RKO (cell line): Measurements from ENCODE around the gene BAZ2B.
"Not testable (repeated sequence)": the region's sequence is repeated elsewhere in the genome, so short reads cannot be mapped to it uniquely, and the experiment has no call there.

Source experiments
- DNase-seq: peaks from one replicate; pipeline ENCODE4 v3.0.0-alpha.2; 2016; ENCODE audit warnings: low spot score

Gene BAZ2B

GRCh38 chr2:159411460-159411859, 204.9 kb downstream of the BAZ2B start:
- no peak for DNase-seq

GRCh38 chr2:159410276-159410675, 206.1 kb downstream of the BAZ2B start:
- no peak for DNase-seq

GRCh38 chr2:159409116-159409800, 207.1 kb downstream of the BAZ2B start:
- DNase-seq = no peak

GRCh38 chr2:159402790-159403189, 213.6 kb downstream of the BAZ2B start:
- DNase-seq = no peak

GRCh38 chr2:159402160-159402559, 214.2 kb downstream of the BAZ2B start:
- not testable (repeated sequence) for DNase-seq

GRCh38 chr2:159399716-159400415, 216.5 kb downstream of the BAZ2B start:
- DNase-seq = no peak

- no peak for DNase-seq
These were observed 219.5 kb downstream of the BAZ2B start for GRCh38 chr2:159396799-159397198.

GRCh38 chr2:159382447-159383028, 233.8 kb downstream of the BAZ2B start:
- no peak for DNase-seq

GRCh38 chr2:159381574-159381973, 234.8 kb downstream of the BAZ2B start:
- no peak for DNase-seq

- no peak for DNase-seq
These were observed 235.6 kb downstream of the BAZ2B start for GRCh38 chr2:159380685-159381239.

GRCh38 chr2:159379181-159379580, 237.2 kb downstream of the BAZ2B start:
- no peak for DNase-seq

GRCh38 chr2:159375241-159375640, 241.1 kb downstream of the BAZ2B start:
- DNase-seq = no peak

GRCh38 chr2:159371506-159371905, 244.8 kb downstream of the BAZ2B start:
- no peak for DNase-seq

- no peak for DNase-seq
These were observed 249.8 kb downstream of the BAZ2B start for GRCh38 chr2:159366538-159366937.

- peak; percentile 60 for DNase-seq
These were observed 253.5 kb downstream of the BAZ2B start for GRCh38 chr2:159362816-159363251.

GRCh38 chr2:159362094-159362493, 254.3 kb downstream of the BAZ2B start:
- no peak for DNase-seq

GRCh38 chr2:159361603-159362002, 254.7 kb downstream of the BAZ2B start:
- not testable (repeated sequence) for DNase-seq

GRCh38 chr2:159356053-159356554, 260.2 kb downstream of the BAZ2B start:
- no peak for DNase-seq

GRCh38 chr2:159351977-159352376, 264.4 kb downstream of the BAZ2B start:
- no peak for DNase-seq

GRCh38 chr2:159349674-159350299, 266.6 kb downstream of the BAZ2B start:
- DNase-seq = peak; percentile 47

GRCh38 chr2:159326569-159327255, 289.6 kb downstream of the BAZ2B start:
- no peak for DNase-seq

GRCh38 chr2:159322419-159322818, 293.9 kb downstream of the BAZ2B start:
- DNase-seq = no peak
